H1 (cell line): ENCODE results near the gene TBL1Y. TPM values are rescaled to one million over a fixed set of nuclear protein-coding genes. Genes with fewer than 3 reads are reported as not detected.

ENCODE experiments used
- CTCF ChIA-PET: fragments of 300-600 bp; sonication (Branson Sonifier 250); formaldehyde crosslinking; loops from one replicate; lab custom pipeline; 2021; ENCODE audit not compliant: partially characterized antibody; lab: Charles Lee
- POLR2A ChIA-PET: fragments of 300-600 bp; sonication (Branson Sonifier 250); formaldehyde crosslinking; loops from one replicate; lab custom pipeline; 2021; ENCODE audit warnings: inconsistent platforms; ENCODE audit not compliant: partially characterized antibody; lab: Charles Lee
- DNase-seq, 2 experiments: peaks; one replicate each; pipeline versions ENCODE4 v3.0.0 to v3.0.0-alpha.2; 2010 to 2022; ENCODE audit warnings: low spot score in 2 of 2, low read depth in 1 of 2, mixed read lengths in 1 of 2
- FAIRE-seq: peaks from 2 replicates; lab custom pipeline; 2011; peaks lifted over from hg19 to GRCh38; lab: Jason Lieb, UNC
- H2AFZ ChIP-seq: 2 replicates; pipeline ENCODE4 v1.8.1; 2012; ENCODE audit warnings: low read length, inconsistent platforms
- H2AK5ac ChIP-seq: 2 replicates; pipeline ENCODE4 v1.6.1; 2013; ENCODE audit warnings: low read depth, low read length
- H2BK120ac ChIP-seq: replicated peaks from 2 replicates; pipeline ENCODE3; 2013; ENCODE audit warnings: low read depth, low read length, inconsistent platforms
- H2BK12ac ChIP-seq: 2 replicates; pipeline ENCODE4 v1.6.1; 2013; ENCODE audit warnings: low read depth, low read length
- H2BK15ac ChIP-seq: 2 replicates; pipeline ENCODE4 v1.6.1; 2013; ENCODE audit warnings: low read length
- H2BK20ac ChIP-seq: 2 replicates; pipeline ENCODE4 v1.6.1; 2013; ENCODE audit warnings: low read length
- H2BK5ac ChIP-seq: 2 replicates; pipeline ENCODE4 v1.6.1; 2013; ENCODE audit warnings: low read depth, low read length
- H3K14ac ChIP-seq: 2 replicates; pipeline ENCODE4 v1.6.1; 2013; ENCODE audit warnings: inconsistent platforms; ENCODE audit not compliant: insufficient read length
- H3K18ac ChIP-seq: 2 replicates; pipeline ENCODE4 v1.6.1; 2013; ENCODE audit warnings: low read length; ENCODE audit errors: extremely low read depth
- H3K23ac ChIP-seq: 2 replicates; pipeline ENCODE4 v1.6.1; 2013; ENCODE audit warnings: inconsistent platforms; ENCODE audit not compliant: insufficient read length
- H3K23me2 ChIP-seq: 2 replicates; pipeline ENCODE4 v1.6.1; 2013; ENCODE audit warnings: low read depth, low read length
- H3K27ac ChIP-seq: 2 replicates; pipeline ENCODE4 v1.6.1; 2011; ENCODE audit warnings: low read depth, low read length, inconsistent platforms
- H3K27me3 ChIP-seq, 4 experiments: replicated peaks in 1 of 4; 1 replicate in 1 of 4; 2 replicates in 3 of 4; pipeline versions ENCODE4 v1.6.1 to v1.8.1; 2011 to 2013; ENCODE audit warnings: low read length in 3 of 4, mild to moderate bottlenecking in 3 of 4, inconsistent platforms in 2 of 4, mixed read lengths in 2 of 4, moderate library complexity in 1 of 4; ENCODE audit not compliant: control insufficient read depth in 3 of 4, insufficient read depth in 3 of 4; ENCODE audit errors: extremely low read depth in 1 of 4
- H3K36me3 ChIP-seq, 4 experiments: 2 replicates each; pipeline versions ENCODE4 v1.6.1 to v1.8.1; 2011 to 2013; ENCODE audit warnings: mild to moderate bottlenecking in 4 of 4, low read length in 3 of 4, moderate library complexity in 2 of 4, control low read depth in 1 of 4, inconsistent platforms in 1 of 4; ENCODE audit not compliant: insufficient read depth in 4 of 4, control insufficient read depth in 2 of 4
- H3K4ac ChIP-seq: replicated peaks from 2 replicates; pipeline ENCODE3; 2013; ENCODE audit warnings: low read length, low read depth, mixed read lengths, inconsistent platforms; ENCODE audit not compliant: insufficient read length
- H3K4me1 ChIP-seq, 4 experiments: replicated peaks in 1 of 4; 1 replicate in 1 of 4; 2 replicates in 3 of 4; pipeline versions ENCODE4 v1.6.1 to v1.8.1; 2011 to 2013; ENCODE audit warnings: low read length in 3 of 4, inconsistent platforms in 2 of 4, mixed read lengths in 1 of 4; ENCODE audit not compliant: insufficient read depth in 4 of 4, control insufficient read depth in 3 of 4
- H3K4me2 ChIP-seq, 2 experiments: 2 replicates each; pipeline versions ENCODE4 v1.6.1 to v1.8.1; 2011 to 2013; ENCODE audit warnings: low read depth in 2 of 2, low read length in 2 of 2, control low read depth in 1 of 2, inconsistent platforms in 1 of 2, mild to moderate bottlenecking in 1 of 2; ENCODE audit not compliant: insufficient read depth in 1 of 2
- H3K4me3 ChIP-seq, 4 experiments: fragments of 200-600, 300-600 bp in 1 of 4; sonication (generic), shearing (Covaris generic), sonication (Bioruptor Twin) in 1 of 4; 2 replicates each; pipeline versions ENCODE4 v1.5.1 to v1.8.1; 2011 to 2016; ENCODE audit warnings: low read length in 4 of 4, low read depth in 3 of 4, control low read depth in 2 of 4, inconsistent platforms in 2 of 4, mild to moderate bottlenecking in 2 of 4, mixed read lengths in 1 of 4, moderate library complexity in 1 of 4; ENCODE audit not compliant: insufficient read depth in 2 of 4; ENCODE audit errors: extremely low read depth in 1 of 4
- H3K56ac ChIP-seq: replicated peaks from 2 replicates; pipeline ENCODE3; 2013; ENCODE audit warnings: low read depth, mild to moderate bottlenecking, mixed read lengths, low read length, inconsistent platforms; ENCODE audit not compliant: insufficient read length
- H3K79me1 ChIP-seq: 2 replicates; pipeline ENCODE4 v1.6.1; 2013; ENCODE audit warnings: low read depth, low read length, control low read depth
- H3K79me2 ChIP-seq, 2 experiments: 2 replicates each; pipeline versions ENCODE4 v1.6.1 to v1.8.1; 2012 to 2013; ENCODE audit warnings: low read length in 2 of 2, mild to moderate bottlenecking in 2 of 2, inconsistent platforms in 1 of 2; ENCODE audit not compliant: insufficient read depth in 2 of 2, control insufficient read depth in 1 of 2
- H3K9ac ChIP-seq, 4 experiments: replicated peaks in 1 of 4; 1 replicate in 1 of 4; 2 replicates in 3 of 4; pipeline versions ENCODE4 v1.6.1 to v1.8.1; 2011 to 2013; ENCODE audit warnings: low read depth in 3 of 4, low read length in 3 of 4, control low read depth in 2 of 4, mild to moderate bottlenecking in 2 of 4, moderate library complexity in 2 of 4, inconsistent platforms in 1 of 4; ENCODE audit errors: extremely low read depth in 1 of 4
- H3K9me3 ChIP-seq, 2 experiments: 2 replicates each; pipeline versions ENCODE4 v1.6.1 to v1.8.1; 2012 to 2013; ENCODE audit warnings: mild to moderate bottlenecking in 2 of 2, moderate library complexity in 2 of 2, control low read depth in 1 of 2, inconsistent platforms in 1 of 2, low read depth in 1 of 2, low read length in 1 of 2, mixed read lengths in 1 of 2; ENCODE audit not compliant: insufficient read depth in 2 of 2
- H4K20me1 ChIP-seq, 2 experiments: replicated peaks in 1 of 2; 2 replicates each; pipeline versions ENCODE3 to v1.8.1; 2011 to 2013; ENCODE audit warnings: inconsistent platforms in 2 of 2, low read length in 2 of 2, mild to moderate bottlenecking in 1 of 2; ENCODE audit not compliant: insufficient read depth in 2 of 2, control insufficient read depth in 1 of 2
- H4K5ac ChIP-seq: 2 replicates; pipeline ENCODE4 v1.6.1; 2013; ENCODE audit warnings: low read length, low read depth, mixed read lengths, inconsistent platforms; ENCODE audit not compliant: insufficient read length
- H4K8ac ChIP-seq: 2 replicates; pipeline ENCODE4 v1.8.0; 2013; ENCODE audit warnings: mild to moderate bottlenecking, moderate library complexity, low read length, inconsistent platforms; ENCODE audit not compliant: insufficient read depth; ENCODE audit errors: extremely low read depth
- H4K91ac ChIP-seq: replicated peaks from 2 replicates; pipeline ENCODE3; 2013; ENCODE audit warnings: low read length, mixed read lengths, inconsistent platforms; ENCODE audit not compliant: insufficient read length
- ASH2L ChIP-seq: fragments of 200-600, 300-600 bp; sonication (generic); IDR thresholded peaks from one replicate; pipeline ENCODE4 v1.7.1; 2017; ENCODE audit warnings: low read length
- ATF3 ChIP-seq: IDR thresholded peaks from 2 replicates; pipeline ENCODE4 v1.6.1; 2011; ENCODE audit warnings: low read depth, mild to moderate bottlenecking, low read length; ENCODE audit not compliant: insufficient read depth
- BCL11A ChIP-seq, 2 experiments: IDR thresholded peaks; one replicate each; pipeline ENCODE4 v1.6.1; 2011; ENCODE audit warnings: low read depth in 2 of 2, low read length in 2 of 2, mild to moderate bottlenecking in 2 of 2
- CBX8 ChIP-seq: fragments of 300-800, 300-1000 bp; sonication (generic); IDR thresholded peaks from 2 replicates; pipeline ENCODE4 v1.7.1; 2016; ENCODE audit warnings: low read depth, low read length, borderline replicate concordance
- RXRA ChIP-seq: IDR thresholded peaks from 2 replicates; pipeline ENCODE4 v1.6.1; 2011; ENCODE audit warnings: low read depth, mild to moderate bottlenecking, low read length, moderate library complexity; ENCODE audit not compliant: insufficient read depth
- SAP30 ChIP-seq: fragments of 300-600 bp; sonication (generic); IDR thresholded peaks from 2 replicates; pipeline ENCODE4 v1.7.1; 2012; ENCODE audit warnings: low read length, moderate library complexity, mild to moderate bottlenecking, inconsistent platforms; ENCODE audit not compliant: insufficient read depth, insufficient replicate concordance
- SP4 ChIP-seq: IDR thresholded peaks from 2 replicates; pipeline ENCODE4 v1.6.1; 2012; ENCODE audit warnings: low read length, inconsistent platforms
- TAF1 ChIP-seq: IDR thresholded peaks from 2 replicates; pipeline ENCODE4 v1.6.1; 2011; ENCODE audit warnings: mild to moderate bottlenecking, low read depth, low read length
- TEAD4 ChIP-seq: IDR thresholded peaks from 2 replicates; pipeline ENCODE4 v1.6.1; 2012; ENCODE audit warnings: low read depth, low read length, inconsistent platforms, mixed read lengths
- YY1 ChIP-seq: IDR thresholded peaks from 2 replicates; pipeline ENCODE4 v1.6.1; 2011; ENCODE audit warnings: low read depth, mild to moderate bottlenecking, low read length
- WGBS, 2 experiments: shearing (Covaris generic) in 1 of 2; methylation state at CpG; one replicate each; pipeline versions ENCODE4 v1.1.6 to v1.1.7; 2013 to 2015; ENCODE audit warnings: low lambda C conversion rate in 2 of 2, mixed read lengths in 2 of 2, inconsistent platforms in 1 of 2, low coverage in 1 of 2, missing lambda C conversion rate in 1 of 2; ENCODE audit not compliant: insufficient replicate concordance in 2 of 2, insufficient coverage in 1 of 2, insufficient read length in 1 of 2; ENCODE audit errors: extremely low coverage in 1 of 2, missing lambda C conversion rate in 1 of 2; 5-methylcytosine and 5-hydroxymethylcytosine counted together
- polyA plus RNA-seq, 7 experiments: library from polyadenylated mRNA; depleted of rRNA in 3 of 7; stranded (reverse) in 5 of 7; unstranded in 2 of 7; fragments of >200 nt in 5 of 7; fragments of 200-250 nt in 2 of 7; gene quantifications; 1 replicate in 5 of 7; 2 replicates in 1 of 7; 4 replicates in 1 of 7; pipeline versions ENCODE4 v1.2.1 to v1.2.3, GENCODE V29; 2011 to 2013; ENCODE audit warnings: missing spikeins in 2 of 7, mixed read lengths in 2 of 7
- total RNA-seq: library from RNA; stranded (reverse); fragmentation: NEBNext Ultra II Directional; extraction: Animal tissue kit (Norgen Biotek cat#: 25700); gene quantifications from 2 replicates; pipeline ENCODE4 v1.2.1, GENCODE V29; 2021

TBL1Y gene
- total and polyA plus RNA-seq, 2 of the 8 experiments (the other 6 are each of a cell fraction or from before 2014, with no cell fraction given): 2.5 to 4.2 TPM

- Histone ChIP-seq H3K4me3 (no peak overlapping the region), H2AK5ac (no peak overlapping the region), H3K27me3 (no peaks in the 10 kb centered on the region), H3K23me2 (no peaks in the 10 kb centered on the region), H2BK15ac (no peak overlapping the region), H2AFZ (no peak overlapping the region), H3K9ac (no peak overlapping the region), H4K8ac (no peak overlapping the region), H3K18ac (no peak overlapping the region), H4K20me1 (no peaks in the 10 kb centered on the region), H3K79me1 (no peaks in the 10 kb centered on the region), H3K56ac (no peak overlapping the region), H2BK20ac (no peak overlapping the region), H3K9me3 (no peaks in the 10 kb centered on the region), H3K27ac (no peak overlapping the region), H2BK12ac (no peak overlapping the region), H3K4me1 (peaks cover 0 to 2% (median 0%) of the 10 kb centered on the region in 4 experiments; a peak in 4 of 7 replicates), H2BK5ac (no peak overlapping the region), H4K91ac (no peak overlapping the region), H3K36me3 (no peaks in the 10 kb centered on the region), H3K23ac (no peak overlapping the region), H2BK120ac (no peak overlapping the region), H4K5ac (no peak overlapping the region), H3K4me2 (no peak overlapping the region), H3K4ac (no peak overlapping the region), H3K79me2 (no peaks in the 10 kb centered on the region), H3K14ac (no peak overlapping the region)
- WGBS, 2 experiments: 84% methylated on average over 5 of the region's 5 CpGs; no CpG with 5 or more reads in 1 of the 2 experiments
- DNase-seq (no peak), FAIRE-seq (no peak)
- ChIA-PET POLR2A (no interaction called here), CTCF (interaction anchor here (0.9 to 4.3 kb wide), 4 partner anchors 19 to 120 kb away, joined by 3 to 23 read pairs (median 3); no protein-coding TSS in a partner anchor)
- TF ChIP-seq BCL11A (IDR thresholded peaks at IDR 0.05; ENCODE audit: low read depth in 2 of 2, low read length in 2 of 2): no peak
- TF ChIP-seq SP4: no peak
- TF ChIP-seq SAP30: no peak
- no peak for TF ChIP-seq TEAD4
- no peak for TF ChIP-seq YY1
- no peak for TF ChIP-seq ASH2L
- no peak for TF ChIP-seq TAF1
- no peak for TF ChIP-seq CBX8
- no peak for TF ChIP-seq ATF3
- no peak for TF ChIP-seq RXRA
Observed at GRCh38 chrY:6967736-6968135, 57.2 kb downstream of the TBL1Y start.
